GM04503 (cell line): ENCODE data around the gene GIPR.
"Not testable (repeated sequence)": the region's sequence is repeated elsewhere in the genome, so short reads cannot be mapped to it uniquely, and the experiment has no call there.

Experiments used
- DNase-seq: peaks from one replicate; pipeline ENCODE4 v3.0.0-alpha.2; 2012; ENCODE audit warnings: low read depth

The GIPR gene

DNA sequence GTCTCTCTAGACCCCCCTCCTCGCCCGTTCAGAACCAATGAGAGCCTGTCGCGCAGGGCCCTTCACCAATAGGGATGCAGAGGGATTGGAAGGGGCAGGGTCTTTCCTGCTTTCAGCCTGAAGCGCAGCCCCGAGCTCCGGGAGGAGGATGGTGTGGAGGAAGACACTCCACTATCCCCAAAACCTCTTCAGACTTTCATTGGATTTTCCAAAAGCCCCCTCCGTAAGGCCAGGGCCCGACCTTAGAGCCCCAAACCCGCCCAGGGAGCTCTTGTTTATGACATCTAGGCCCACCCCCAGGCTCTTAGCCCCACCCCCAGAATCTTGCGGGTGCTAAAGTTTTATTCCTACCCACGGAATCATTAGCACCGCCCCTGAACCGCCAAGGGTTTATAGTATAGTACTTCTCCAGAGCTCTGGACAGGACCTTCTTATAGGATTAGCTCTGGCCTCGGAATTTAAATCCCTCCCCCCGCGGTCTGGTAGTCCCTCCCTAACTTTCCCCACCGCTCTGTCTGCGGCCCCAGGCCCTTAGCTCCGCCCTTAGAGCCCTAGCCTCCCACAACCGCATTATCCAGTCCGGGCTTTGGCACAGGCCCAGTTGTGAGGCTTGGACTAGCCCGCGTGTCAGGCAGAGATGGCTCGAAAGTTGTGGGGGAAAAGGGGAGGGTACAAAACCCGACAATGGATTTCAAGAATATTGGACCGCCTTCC lies 22.2 kb upstream of the GIPR start:
- no peak for DNase-seq

DNA sequence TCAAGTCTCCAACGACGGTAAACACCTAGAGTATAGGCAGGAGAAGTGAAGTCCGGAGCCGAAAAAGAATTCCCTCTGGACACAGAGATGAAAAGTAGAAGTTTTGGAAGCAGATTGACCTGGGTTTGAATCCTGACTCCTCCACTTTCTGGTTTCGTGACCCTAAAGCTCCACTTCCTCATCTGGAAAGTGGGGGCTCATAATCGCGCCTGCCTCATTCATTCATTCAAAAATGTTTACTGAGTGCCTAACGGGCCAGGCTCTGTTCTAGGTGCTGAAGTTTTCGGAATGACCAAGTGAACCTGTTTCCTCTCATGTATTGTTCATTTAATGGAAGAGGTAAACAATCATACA lies 21.7 kb upstream of the GIPR start:
- DNase-seq, result no peak

DNA sequence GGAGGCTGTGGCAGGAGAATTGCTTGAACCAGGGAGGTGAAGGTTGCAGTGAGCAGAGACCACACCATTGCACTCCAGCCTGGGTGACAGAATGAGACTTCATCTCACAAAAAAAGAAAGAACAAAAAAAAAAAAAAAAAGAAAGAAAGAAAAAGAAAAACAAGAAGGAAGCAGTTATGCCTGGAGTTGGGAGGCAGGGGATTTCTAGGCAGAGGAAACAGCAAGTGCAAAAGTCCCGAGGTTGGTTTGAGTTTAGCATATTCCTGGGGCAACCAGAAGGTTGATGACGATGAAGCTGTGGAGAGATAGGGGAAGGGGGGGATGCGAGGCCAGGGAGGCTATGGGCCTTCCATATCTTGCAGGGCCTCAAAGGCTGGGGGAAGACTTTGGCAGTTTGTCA lies 17.3 kb upstream of the GIPR start:
- no peak for DNase-seq

DNA sequence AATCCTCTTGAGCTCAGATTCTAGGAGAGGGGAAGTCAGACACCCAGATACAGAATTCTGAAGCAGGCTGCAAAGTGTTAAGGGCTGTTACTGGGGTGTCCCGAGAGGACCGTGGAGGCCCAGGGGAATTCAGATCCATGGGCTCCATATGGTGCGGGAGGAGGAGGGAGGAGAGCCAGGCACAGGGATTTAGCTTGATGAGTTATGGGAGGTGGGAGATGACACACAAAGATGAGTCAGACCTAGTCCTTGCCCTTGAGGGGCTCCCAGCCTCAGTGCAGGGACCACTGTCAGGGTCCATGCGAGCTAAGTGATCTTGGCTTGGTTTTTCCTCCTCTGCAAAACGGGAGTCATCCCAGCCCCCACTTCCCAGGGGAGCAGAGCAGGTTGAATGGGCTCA lies 14.4 kb upstream of the GIPR start:
- DNase-seq, result no peak

DNA sequence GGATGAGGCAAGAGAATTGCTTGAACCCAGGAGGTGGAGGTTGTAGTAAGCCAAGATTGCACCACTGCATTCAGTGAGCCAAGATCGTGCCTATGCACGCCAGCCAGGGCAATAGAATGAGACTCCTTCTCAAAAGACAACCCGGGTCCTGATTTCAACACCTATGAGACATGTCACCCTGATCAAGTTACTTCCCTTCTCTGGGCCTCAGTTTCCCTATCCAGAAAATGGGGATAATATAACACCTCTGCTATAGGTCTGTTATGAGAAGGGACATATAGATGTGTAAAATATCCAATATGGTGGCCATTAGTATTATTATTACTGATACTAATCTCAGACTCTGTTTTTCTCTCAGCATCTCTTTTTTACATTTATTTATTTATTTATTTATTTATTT lies 12.9 kb upstream of the GIPR start:
- DNase-seq, result no peak

DNA sequence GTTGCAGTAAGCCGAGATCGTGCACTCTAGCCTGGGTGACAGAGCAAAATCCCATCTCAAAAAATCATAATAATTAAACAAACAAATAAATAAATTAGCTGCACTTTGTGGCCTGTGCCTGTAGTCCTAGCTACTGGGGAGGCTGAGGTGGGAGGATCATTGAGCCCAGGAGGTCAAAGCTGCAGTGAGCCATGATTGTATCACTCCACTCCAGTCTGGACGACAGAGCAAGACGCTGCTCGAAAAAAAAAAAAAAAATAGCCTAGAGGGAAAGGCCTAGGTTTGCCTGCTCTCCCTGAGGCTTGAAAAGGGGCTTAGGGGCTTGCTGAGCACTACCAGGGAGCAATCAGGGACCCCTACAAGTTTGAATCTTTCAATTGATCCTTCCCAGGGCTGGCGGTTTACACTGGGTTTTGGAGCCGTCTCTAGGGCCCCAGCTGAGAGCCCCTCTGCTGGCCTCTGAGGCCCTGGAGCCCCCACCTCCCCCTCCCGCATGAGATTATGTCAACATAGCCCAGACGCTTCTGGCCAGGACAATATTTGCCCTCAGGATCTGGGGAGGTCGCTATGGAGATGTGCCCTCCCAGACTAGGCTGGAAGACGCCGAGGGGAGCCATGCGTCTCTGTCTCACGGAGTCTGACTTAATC lies 10.4 kb upstream of the GIPR start:
- DNase-seq, result no peak

DNA sequence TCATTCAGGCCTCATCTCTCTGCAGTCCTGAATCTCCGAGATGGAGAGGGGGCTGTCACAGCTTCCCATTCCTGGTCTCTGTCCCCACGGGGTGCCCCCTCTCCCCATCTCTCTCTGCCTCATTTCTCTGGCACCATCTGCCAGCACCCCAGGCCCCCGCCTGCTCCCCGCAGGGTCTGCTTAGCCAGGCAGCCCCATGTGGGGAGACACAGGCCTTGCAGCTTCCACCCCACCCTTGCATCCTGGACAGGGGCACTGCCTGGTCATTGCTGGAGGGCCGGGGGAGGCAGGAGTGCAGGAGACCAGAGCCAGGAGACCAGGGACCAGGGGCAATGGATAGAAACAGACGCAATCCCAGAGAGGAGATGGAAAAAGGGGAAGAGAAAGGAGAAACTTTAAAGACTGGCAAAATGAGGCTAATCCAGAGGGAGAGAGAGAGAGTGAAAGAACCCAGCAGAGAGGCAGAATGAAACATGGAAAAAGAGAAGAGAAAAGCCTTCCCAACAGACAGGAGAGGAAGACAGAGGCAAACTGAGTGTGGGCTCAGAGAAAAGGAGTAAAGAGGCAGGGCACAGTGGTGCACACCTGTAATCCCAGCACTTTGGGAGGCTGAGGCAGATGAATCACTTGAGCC lies 8.8 kb upstream of the GIPR start:
- DNase-seq, result no peak

DNA sequence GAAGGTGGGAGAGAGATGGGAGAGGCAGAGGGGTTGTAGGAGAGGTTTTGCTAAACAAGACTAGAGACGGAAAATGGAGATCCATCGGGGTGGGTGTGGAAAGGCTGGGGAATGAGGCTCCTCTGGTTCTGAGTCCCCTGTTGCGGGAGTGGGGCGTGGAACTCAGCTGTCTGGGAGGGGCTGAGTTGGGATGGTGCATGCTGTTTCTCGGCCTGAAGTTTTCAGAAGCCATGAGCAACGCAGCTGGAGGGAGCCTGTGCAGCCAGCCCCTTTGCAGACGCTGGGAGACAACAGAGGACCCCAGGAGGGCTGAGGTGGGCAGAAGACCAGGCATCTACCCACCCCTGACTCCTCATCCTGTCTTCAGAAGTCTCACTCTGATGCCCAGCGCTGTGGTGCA lies 7.4 kb upstream of the GIPR start:
- DNase-seq, result no peak

DNA sequence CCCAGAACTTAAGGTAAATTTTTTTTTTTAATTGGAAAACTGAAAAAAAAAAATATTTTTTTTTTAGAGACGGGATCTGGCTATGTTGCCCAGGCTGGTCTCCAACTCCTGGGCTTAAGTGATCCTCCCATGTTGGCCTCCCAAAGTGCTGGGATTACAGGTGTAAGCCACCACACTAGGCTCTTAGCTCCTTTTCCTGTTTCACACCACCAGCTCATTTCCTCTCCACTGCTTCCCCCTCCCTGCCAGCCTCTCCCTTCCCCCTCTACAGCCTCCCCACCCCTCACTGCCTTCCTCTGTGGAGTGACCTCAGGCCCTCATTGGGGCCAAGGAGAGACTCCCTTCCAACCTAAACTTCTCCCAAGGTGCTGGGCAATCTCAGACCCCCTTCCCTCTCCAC lies 4.2 kb upstream of the GIPR start:
- no peak for DNase-seq

DNA sequence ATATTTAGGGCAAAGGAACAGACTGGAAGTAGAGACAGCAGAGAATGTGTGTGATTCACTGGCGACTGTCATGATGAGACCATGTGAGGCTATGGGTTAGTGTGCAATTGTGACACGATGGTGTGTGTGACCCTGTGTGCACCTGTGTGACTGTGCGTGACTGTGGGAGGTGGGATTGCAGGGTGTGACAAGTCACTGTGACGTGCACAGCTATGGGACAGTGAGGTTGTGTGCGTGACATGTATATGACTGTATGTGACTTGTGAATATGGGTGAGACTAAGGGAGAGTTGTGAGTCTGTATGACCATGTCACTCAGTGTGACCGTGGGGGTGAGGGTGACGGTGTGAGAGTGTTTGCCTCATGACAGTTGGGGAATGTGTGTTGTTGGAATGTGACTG lies 3.4 kb upstream of the GIPR start:
- no peak for DNase-seq

DNA sequence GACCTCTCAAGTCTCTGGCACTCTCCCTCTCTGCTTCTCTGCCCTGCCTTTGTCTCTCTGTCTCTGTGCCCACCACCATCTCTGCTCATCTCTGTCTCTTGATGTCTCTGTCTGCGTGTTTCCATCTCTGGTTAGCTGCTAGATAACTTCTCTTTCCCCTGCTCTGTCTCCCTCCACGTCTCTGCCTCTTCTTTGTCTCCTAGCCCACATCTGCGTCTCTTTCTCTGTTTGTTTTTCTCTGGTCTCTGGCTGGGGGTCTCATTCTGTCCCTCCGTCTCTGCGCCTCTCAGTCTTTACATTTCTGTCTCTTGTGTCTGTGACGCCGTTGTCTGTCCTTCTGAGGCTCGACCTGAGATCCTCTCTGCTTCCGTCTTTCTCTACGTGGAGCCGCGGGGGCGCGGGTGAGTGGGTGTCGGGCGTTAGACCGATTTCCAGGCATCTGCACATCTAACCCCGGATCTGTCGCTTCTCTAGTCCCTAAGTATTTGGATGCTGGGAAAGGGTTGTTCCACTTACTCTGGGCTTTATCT lies 386 bp downstream of the GIPR start:
- DNase-seq, result no peak

DNA sequence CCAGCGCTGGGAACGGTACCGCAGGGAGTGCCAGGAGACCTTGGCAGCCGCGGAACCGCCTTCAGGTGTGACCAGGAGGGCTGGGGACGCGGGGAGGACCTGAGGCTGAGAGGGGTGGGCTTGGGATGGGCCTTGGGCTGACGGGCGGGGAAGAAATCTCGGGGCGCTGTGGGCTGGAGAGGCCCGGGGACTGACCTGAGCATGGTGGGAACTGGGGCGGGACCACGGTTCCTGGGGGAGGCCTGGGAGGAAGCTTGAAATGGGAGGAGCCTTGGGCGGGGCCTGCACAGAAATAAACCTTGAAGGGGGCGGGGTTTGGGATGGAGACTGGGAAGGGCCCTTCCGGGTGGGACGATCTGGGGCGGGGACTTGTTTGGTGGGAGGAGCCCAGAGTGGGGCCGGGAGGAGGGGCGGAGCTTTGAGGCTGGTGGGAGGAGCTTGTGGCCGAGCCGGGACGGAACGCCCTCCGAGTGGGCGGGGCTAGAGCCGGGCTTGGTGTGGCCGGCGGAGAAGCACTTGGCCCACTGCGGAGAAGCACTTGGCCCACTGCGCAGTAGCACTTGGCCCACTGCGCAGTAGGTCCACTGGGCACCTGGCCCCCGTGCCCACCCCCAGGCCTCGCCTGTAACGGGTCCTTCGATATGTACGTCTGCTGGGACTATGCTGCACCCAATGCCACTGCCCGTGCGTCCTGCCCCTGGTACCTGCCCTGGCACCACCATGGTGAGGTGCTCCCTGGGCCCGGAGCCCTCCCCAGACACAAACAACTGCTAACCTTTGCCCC lies 2.8 kb downstream of the GIPR start:
- DNase-seq, result no peak

DNA sequence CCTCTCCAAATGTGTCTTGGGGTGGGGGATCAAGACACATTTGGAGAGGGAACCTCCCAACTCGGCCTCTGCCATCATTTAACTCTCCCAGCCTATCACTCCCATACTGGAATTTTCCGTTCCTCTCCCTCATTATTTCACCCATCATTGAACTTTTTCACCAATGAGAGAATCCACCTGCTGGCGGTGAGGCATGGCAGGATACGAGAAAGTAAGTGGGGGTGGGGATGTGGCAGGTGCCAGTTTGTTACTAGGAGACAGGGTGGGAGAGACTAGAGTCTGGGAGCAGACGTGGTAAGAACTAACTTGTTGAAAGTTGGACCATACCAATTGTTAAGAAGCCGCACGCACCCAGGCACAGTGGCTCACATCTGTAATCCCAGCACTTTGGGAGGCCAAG lies 6.9 kb downstream of the GIPR start:
- DNase-seq, result no peak

DNA sequence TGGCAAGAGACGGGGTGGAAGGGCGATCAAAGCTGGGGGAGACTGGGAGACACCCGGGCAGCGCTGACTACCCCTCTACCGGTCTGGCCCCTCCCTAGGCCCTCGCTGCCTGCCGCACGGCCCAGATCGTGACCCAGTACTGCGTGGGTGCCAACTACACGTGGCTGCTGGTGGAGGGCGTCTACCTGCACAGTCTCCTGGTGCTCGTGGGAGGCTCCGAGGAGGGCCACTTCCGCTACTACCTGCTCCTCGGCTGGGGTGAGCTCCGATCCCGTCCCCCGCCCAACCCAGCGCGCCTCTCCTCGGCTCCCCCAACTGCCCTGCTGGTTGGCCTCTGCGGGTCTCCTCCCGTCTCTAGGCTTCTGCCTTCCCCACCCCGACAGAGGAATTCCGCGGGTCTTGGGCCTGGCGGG lies 8.8 kb downstream of the GIPR start:
- no peak for DNase-seq

DNA sequence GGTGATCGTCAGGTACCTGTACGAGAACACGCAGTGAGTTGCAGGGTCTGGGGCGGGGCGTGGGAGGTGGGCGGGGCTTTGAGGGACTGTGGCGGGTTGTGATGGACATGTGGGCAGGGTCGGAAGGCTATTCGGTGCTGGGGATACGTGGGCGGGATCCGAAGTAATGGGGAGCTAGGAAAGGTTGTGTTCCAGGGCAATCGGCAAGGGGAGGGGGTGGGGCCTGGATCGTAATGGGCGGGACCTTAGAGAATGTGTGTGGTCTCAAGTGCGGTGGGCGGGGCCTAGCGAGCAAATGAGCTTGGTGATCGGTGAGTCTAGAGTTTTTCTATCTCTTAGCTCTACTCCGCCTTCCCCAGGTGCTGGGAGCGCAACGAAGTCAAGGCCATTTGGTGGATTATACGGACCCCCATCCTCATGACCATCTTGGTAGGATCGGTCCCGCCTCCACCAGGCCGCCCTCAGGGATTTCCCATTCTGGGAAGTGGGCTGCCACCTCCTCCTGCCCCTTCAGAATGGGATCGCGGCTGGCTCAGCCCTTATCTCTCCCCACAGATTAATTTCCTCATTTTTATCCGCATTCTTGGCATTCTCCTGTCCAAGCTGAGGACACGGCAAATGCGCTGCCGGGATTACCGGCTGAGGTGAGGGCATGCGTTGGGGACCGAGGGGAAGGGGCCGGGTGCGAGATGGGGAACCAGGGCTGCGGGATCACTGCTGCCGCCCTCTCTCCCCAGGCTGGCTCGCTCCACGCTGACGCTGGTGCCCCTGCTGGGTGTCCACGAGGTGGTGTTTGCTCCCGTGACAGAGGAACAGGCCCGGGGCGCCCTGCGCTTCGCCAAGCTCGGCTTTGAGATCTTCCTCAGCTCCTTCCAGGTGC lies 9.6 kb downstream of the GIPR start:
- DNase-seq, result no peak

DNA sequence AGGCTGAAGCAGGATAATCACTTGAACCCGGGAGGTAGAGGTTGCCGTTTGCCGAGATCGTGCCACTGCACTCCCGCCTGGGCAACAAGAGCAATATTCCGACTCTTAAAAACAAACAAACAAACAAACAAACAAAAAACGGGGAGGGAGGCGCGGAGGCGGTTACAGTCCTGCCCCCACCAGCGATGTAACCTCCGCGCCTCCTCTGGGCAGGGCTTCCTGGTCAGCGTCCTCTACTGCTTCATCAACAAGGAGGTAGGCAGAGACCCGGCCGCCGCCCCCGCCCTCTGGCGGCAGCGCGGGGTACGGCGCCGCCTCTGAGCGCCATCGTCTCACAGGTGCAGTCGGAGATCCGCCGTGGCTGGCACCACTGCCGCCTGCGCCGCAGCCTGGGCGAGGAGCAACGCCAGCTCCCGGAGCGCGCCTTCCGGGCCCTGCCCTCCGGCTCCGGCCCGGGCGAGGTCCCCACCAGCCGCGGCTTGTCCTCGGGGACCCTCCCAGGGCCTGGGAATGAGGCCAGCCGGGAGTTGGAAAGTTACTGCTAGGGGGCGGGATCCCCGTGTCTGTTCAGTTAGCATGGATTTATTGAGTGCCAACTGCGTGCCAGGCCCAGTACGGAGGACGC lies 13.5 kb downstream of the GIPR start:
- no peak for DNase-seq

DNA sequence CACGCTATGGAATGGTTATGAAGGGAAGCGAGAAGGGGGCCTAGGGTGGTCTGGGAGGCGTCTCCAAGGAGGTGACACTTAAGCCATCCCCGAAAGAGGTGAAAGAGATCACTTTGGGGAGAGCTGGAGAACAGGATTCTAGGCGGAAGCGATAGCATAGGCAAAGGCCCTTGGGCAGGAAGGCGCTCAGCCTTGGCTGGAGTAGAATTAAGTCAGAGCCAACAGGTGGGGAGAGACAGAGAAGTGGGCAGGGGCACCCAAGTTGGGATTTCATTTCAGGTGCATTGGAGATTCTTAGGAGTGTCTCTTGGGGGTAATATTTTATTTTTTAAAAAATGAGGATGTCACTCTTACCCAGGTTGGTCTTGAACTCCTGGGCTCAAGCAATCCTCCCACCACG lies 14.1 kb downstream of the GIPR start:
- DNase-seq, result no peak

DNA sequence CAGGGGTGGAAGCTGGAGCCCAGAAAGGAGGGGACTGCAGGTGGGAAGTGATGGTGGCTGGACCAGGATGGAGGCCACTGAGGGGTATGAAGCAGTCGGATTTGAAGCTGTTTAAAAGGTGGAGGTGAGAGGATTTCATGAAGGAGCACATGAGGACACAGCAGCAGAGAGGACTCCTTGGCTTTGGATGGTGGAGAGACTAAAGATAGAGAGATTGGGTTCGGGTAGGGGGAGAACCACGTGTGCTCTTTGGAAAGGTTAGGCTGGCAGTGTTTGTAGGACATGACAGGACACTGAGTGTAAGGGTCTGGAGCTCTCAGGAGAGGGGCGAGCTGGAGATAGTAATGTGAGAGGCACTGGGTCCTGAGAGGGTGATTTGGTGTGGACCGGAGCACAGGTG lies 14.9 kb downstream of the GIPR start:
- no peak for DNase-seq

DNA sequence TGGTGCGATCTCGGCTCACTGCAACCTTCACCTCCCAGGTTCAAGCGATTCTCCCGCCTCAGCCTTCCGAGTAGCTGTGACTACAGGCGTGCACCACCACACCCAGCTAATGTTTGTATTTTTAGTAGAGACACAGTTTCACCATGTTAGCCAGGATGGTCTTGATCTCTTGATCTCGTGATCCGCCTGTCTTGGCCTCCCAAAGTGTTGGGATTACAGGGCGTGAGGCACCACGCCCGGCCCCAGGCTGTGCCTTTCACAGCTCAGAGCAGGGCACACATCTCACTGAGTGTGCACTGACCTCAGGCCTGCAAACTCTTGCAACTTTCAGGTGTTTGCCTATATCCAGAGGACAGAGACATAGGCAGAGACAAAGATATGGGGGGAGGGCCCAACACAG lies 17.0 kb downstream of the GIPR start:
- not testable (repeated sequence) for DNase-seq

DNA sequence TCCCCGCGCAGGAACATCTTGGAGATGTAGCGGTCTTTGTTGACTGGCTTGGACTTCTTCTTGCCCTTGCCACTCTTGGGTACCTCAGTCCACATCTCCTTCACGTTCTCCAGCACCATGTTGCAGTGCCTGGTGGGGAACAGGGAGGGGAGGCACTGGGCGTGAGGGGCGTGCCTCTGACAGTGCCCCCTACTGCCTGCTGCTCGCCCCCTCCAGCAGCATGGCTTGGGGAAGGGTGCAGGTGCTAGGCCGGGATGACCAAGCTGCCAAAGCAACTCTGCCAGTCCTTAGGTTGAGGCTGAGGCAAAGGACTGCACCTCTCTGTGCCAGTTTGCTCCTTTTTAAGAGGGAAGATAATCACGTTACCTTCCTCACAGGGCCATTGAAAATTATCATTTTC lies 19.6 kb downstream of the GIPR start:
- DNase-seq, result no peak

DNA sequence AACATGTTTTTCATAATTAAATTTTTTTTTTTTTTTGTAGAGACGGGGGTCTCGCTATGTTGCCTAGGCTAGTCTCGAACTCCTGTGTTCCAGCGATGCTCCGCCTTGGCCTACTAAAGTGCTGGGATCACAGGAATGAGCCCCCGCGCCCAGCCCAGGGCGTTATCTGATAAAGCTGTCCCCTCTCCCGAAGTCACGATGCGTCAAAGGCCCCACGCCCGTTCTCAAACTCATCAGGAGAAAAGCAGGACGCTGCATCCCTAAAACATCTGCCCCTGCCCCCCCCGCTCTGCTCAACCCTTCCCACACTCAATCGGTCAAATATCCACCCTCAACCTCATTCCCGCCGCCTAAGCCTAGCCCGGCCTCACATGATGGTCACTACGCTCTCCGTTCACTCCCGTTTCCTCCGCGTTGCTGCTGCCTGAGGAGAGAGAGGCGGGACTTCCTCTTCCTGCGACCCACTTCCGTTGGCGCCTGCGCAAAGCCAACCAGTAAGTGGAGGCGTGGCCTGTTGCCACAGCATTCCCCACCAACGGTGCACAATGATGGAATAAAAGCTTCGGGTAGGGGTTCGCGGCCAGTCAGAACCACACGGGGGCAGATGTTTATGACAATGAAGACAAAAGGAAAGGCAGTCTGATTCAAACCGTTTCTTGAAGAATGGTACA lies 23.6 kb downstream of the GIPR start, which contains the start of gene SNRPD2:
Gene SNRPD2, minus strand, starts transcription at position 438 of the 671 bp plus-strand sequence. Its CDS starts 65 bp downstream, at position 373.
- peak; percentile 78 for DNase-seq
